ENCODE measurements around the gene RHBDF1.

RHBDF1 gene

GRCh38 chr16:74747-75334, 2.4 kb upstream of the RHBDF1 start:
- DNase-seq (ENCODE audit: low spot score) = no peak

DNA sequence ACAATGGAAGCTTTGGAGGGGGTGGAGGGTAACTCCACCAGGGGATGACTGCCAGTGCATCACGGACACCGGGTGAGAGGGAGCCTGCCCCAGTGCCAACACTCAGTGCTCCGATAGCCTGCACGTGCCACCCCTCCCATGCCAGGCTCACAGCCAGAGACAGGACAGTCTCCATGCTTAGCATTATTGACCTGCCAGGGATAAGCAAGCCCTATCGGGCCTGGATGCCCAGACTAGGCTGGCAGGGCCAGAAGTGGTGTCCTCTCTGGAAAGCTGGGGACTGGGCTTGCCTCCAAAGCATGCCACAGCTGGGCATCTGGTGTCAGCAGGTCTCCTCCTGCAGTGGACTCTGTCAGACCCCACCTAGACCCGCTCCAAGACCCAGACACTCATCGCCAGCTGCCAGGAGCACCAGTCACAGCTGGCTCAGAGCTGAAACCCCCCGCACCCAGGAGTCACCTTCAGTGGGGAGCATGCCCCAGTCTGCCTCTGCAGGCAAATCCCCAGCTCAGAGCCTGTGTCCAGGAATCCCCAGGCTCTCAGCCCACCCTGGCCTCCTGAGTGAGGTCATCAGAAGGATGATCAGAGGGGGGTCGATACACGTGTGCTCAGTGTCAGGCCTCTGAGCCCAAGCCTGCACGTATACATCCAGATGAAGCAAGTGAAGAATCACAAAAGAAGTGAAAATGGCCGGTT, 1.8 kb upstream of the RHBDF1 start:
- no peak for DNase-seq (ENCODE audit: low spot score)

DNA sequence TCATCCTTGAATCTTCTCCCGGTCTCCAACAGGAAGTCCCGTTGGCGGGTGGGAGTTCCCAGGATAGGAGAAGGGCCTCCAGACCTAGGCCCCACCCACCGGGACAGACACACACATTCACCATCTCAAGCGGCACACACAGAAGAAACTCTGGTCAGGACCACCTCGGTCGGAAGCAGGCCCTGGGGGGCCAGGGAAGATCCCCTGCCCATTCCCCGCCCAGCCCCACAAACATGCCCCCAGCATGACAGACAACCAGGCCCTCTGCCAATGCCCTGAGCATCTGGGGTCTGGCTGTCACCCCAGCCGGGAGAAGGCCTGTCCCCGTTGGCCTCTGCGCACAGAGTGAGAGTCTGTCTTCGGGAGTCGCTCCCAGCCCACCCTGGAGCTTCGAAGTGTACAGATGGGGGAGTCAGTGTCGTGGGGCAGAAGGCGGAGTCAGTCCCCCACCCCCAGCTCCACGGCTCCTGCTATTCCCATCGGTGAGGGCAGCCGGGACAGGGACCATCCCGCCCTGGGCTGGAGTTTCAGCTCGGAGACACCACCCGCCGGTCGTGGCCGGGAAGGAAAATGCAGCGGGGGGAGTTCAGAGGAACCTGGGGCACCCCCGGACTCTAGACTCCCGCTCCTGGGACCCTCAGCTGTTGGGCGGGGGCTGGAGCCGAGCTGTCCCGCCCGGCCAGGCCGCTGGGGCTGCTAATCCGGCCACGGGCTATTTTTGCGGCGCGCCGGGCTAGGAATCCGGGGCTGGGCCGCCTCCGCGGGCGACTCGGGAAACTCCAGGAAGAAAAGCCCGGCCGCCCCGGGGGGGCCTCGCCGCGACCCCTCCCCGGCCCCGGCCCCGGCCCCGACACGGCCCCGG, 660 bp downstream of the RHBDF1 start:
- DNase-seq (ENCODE audit: low spot score) = no peak

DNA sequence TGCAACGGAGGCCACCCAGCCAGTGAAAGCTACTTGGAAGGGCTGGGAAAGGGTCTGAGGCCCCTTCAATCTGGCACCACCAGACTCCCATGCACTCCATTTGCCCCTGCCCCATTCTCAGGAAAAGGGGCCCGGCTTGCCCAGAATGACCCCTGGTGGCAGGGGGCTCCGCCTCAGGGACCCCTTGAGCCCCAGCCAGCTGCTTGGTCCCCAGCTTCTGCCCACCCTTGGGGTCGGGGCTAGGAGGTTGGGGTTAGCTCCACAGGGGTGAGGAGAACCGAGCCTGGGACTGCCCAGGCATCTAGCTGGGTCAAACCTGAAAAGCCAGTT, 1.3 kb downstream of the RHBDF1 start:
- DNase-seq (ENCODE audit: low spot score) = no peak

- DNase-seq (ENCODE audit: low spot score) = no peak
Measured at GRCh38 chr16:69181-69580, 3.2 kb downstream of the RHBDF1 start.

DNA sequence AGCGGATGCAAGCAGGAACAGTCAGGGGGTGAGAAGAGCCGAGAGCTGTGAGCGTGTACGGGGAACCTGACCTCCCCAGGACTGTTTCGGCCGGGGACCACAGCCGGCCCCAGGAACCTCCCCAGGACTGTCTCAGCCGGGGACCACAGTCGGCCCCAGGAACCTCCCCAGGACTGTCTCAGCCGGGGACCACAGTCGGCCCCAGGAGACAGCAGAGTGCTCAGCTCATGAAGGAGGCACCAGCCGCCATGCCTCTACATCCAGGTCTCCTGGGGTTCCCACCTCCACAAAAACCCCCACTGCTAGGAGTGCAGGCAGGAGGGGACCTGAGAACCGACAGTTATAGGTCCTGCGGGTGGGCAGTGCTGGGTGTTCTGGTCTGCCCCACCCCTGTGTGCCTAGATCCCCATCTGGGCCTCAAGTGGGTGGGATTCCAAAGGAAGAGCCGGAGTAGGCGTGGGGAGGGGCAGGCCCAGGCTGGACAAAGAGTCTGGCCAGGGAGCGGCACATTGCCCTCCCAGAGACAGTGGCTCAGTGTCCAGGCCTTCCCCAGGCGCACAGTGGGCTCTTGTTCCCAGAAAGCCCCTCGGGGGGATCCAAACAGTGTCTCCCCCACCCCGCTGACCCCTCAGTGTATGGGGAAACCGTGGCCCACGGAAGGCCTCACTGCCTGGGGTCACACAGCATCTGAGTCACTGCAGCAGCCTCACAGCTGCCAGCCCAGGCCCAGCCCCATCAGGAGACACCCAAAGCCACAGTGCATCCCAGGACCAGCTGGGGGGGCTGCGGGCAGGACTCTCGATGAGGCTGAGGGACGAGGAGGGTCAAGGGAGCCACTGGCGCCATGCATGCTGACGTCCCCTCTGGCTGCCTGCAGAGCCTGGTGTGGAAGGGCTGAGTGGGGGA, 4.3 kb downstream of the RHBDF1 start:
- DNase-seq (ENCODE audit: low spot score) = no peak

DNA sequence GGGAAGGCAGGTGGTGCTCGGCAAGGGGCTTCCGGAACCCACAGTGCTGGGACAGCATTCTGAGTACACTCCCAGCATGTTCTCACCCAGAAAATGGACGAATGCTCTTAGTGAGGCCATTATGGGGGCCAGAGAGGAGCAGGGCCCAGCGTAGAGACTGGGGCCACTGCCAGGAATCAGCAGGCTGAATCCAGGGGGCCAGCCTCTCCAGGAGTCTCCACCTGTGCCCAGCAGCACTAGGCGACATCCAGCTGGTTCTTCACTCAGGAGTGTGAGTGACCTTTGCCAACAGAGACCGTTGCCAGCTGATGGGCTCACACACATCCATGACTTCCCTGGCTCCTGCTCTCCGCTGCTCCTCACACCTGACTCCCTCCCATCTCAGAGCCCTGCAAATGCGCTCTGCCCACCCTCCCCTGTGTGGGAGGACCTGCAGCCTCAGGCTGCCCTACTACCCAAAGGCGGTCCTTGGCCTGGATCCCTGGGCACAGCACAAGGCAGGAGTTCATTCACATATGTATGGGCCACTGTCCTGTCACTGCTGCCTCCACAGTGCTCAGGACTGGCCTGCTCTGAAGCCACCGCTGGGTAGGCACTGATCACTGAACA, 5.1 kb downstream of the RHBDF1 start:
- no peak for DNase-seq (ENCODE audit: low spot score)

DNA sequence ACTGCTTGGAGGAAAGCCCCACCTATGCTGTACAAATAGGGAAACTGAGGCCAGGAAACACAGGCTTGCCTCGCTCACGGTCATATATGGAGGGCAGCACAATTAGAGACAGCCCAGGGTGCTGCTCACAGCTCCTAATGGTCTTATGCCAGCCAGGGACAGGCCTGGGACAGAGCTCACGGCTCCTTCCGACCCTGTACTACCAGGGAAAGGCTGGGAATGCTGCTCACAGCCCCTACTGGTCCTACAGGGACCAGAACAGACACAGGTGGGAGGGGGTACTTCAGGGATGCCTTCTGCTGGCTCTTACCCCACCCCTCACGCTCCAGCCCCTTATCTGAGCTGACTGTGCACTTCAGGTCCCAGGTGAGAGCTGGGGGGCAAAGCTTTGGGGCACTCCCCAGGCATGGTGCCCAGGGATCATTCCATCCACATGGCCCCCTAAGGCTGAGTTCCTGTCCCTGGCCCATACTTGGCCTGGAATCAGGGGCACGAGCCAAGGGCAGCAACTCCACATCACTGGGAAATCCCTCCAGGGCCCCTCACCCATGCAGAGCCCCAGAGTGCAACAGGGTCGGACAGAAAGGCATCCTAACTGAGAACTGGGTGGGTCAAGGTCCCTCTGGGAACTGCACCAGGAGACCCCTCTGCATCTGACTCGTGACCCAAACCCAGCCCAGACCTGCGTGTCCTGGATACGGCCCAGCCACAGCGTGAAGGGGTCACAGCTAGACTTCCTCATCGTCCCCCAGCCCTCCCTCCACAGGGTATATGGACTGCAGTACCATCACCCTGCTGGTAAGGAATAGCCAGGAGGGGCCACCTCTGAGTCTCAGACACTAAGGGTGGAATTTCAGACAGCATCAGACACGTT, 5.9 kb downstream of the RHBDF1 start:
- DNase-seq (ENCODE audit: low spot score) = no peak

DNA sequence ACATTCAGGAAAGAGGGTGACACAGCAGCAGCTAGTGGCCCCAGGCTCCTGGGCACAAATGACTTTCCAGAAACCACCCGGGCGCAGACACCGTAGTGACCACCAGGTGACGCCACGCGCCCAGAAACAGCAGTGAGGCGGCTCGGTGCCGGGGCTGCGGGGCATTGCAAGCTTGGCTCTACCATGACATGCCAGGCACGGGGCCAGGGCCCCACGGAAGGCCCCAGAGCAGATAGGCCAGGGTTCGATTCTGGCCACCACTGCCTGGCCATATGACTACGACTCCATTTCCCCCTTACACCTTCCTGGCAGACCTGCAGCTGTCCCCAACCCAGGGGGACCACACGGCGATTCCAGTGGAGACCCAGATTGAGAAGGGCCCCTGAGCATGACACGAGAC, 6.7 kb downstream of the RHBDF1 start:
- peak; percentile 87 for DNase-seq (ENCODE audit: low spot score)

GRCh38 chr16:64914-65255, 7.5 kb downstream of the RHBDF1 start:
- no peak for DNase-seq (ENCODE audit: low spot score)

DNA sequence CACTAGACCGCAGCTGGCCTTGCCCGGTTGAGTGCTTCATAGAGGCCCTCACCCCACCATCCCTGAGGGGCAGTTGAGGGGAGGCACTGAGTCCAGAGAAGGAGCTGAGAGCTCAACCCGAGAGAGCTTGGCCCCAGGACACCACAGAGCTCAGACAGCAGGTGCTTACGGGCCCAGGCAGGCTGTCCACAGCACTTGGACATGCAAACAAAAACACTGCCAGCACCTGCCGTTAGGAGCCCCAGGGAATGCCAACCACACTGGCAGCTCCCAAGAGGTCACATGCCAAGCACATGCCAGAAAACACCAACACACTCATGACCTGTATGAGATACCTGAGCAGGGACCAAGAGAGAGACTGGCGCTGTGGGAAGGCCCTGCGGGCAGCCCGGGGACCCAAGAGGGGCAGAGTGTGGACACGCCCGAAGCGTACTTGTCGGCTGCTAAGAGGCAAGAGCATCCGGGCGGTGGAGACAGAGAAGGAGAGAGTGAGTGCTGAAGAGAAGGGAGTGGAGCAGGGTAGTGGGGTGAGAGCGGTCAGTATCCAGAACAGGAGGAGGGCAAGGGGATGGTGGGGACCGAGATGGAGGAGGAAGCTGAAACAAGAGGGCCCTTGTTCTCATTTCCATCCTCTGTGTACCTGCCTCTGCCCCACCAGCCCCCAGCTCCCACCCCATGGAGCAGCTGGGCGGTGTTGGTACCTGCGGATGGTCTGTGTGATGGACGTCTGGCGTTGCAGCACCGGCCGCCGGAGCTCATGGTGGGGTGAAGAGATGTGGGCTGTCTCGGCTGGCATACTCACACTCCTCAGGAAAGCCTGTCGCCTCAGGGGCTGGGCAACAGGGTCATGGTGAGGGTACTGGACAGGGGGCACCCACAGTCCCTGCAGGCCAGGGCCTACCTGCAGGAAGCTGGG, 8.2 kb downstream of the RHBDF1 start:
- DNase-seq (ENCODE audit: low spot score) = no peak

- DNase-seq (ENCODE audit: low spot score) = no peak
Measured at GRCh38 chr16:63466-63865, 9.0 kb downstream of the RHBDF1 start.

DNA sequence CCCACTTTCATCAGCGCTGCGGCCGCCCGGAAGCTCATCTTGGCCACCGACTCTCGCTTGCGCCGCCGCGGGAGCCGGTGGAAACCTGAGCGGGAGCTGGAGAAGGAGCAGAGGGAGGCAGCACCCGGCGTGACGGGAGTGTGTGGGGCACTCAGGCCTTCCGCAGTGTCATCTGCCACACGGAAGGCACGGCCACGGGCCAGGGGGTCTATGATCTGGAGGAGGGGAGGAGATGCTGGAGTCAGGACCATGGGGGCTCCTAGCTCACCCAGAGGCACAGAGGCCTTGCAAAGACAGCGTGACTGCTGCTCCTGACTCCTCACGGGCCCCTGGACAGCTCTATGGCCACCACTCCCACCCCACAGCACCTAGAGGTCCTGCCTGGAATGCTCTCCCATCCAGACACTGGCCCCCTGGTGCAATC, 9.5 kb downstream of the RHBDF1 start:
- DNase-seq (ENCODE audit: low spot score) = no peak

- DNase-seq (ENCODE audit: low spot score) = no peak
Measured at GRCh38 chr16:62283-62967, 10.0 kb downstream of the RHBDF1 start.

- no peak for DNase-seq (ENCODE audit: low spot score)
Measured at GRCh38 chr16:61879-62281, 10.6 kb downstream of the RHBDF1 start.

DNA sequence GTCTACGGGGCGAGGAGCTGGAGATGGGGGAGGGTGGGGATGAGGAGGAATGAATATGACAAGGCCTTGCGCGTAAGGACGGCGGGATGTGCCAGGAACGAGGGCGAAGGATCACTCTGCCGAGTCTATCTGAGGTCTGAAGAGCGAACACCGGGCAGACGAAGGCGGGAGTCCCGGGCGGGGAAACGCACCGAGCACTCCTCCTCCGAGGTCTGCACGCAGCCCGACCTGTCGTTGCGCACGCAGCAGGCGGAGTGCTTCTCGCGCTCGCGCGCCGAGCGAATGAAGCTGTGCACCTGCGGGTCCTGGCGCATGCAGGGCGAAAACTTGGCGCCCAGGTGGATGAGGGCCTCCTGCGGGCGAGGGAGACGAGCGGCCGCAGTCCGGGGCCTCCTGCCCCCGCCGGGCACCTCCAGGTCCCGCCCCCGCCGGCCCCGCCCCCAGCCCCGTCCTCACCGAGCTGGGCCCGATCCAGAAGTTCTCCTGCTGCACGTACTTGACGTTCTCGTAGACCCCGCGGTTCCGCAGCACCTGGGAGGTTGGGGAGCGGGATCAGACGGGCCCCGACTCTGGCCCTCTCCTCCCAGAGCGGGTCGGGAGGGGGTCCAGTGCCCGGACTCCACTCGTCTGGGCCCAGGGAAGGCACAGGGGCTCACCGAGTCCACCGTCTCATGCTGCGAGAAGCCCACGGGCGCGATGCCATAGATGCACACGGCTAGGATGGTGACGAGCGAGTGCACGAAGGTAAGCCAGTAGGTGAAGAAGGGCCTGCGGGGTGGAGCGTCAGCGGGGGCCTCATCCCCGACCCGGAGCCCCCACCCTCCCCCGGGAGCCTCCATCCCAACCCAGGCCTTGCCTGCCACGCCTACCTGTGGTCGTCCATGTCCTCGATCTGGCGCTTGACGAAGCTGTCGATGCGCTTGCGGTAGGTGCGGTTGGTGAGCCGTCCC, 11.2 kb downstream of the RHBDF1 start:
- DNase-seq (ENCODE audit: low spot score) = no peak

- DNase-seq (ENCODE audit: low spot score) = no peak
Measured at GRCh38 chr16:60166-60565, 12.3 kb downstream of the RHBDF1 start.

- no peak for DNase-seq (ENCODE audit: low spot score)
Measured at GRCh38 chr16:59440-60059, 12.9 kb downstream of the RHBDF1 start.
